MCF 10A (cell line): ENCODE results near the gene RHBDL1. TPM values are rescaled to one million over a fixed set of nuclear protein-coding genes. Genes with fewer than 3 reads are reported as not detected.

Experiments used
- BruUV-seq: library from RNA; stranded (reverse); fragments of 400-500 nt; replicated peaks from 2 replicates; lab custom pipeline; 2021; lab: Mats Ljungman, UMichigan
- CTCF ChIA-PET: fragments of 300-600 bp; sonication (Branson Sonifier 250); formaldehyde crosslinking; extraction: SDS; loops from one replicate; lab custom pipeline; 2021; ENCODE audit warnings: antibody characterized with exemption, inconsistent platforms; lab: Yijun Ruan, JAX
- POLR2A ChIA-PET: fragments of 300-600, 350-650 bp; sonication (Branson Sonifier 250); formaldehyde crosslinking; extraction: SDS; loops from one replicate; lab custom pipeline; 2020; ENCODE audit warnings: antibody characterized with exemption, inconsistent platforms; lab: Yijun Ruan, JAX
- DNase-seq: peaks from one replicate; pipeline ENCODE4 v3.0.0-alpha.2; 2018; ENCODE audit not compliant: unreplicated experiment
- H3K27ac Mint-ChIP-seq: one replicate; pipeline ENCODE4 v1.8.0; 2022; ENCODE audit warnings: mild to moderate bottlenecking, low read depth, mixed read lengths; ENCODE audit not compliant: unreplicated experiment
- H3K27me3 Mint-ChIP-seq: one replicate; pipeline ENCODE4 v1.8.0; 2022; ENCODE audit warnings: mixed read lengths; ENCODE audit not compliant: insufficient read depth, unreplicated experiment
- H3K36me3 Mint-ChIP-seq: one replicate; pipeline ENCODE4 v1.8.0; 2022; ENCODE audit warnings: mild to moderate bottlenecking, moderate library complexity, mixed read lengths; ENCODE audit not compliant: insufficient read depth, unreplicated experiment
- H3K4me1 Mint-ChIP-seq: one replicate; pipeline ENCODE4 v1.8.0; 2022; ENCODE audit warnings: mixed read lengths; ENCODE audit not compliant: insufficient read depth, unreplicated experiment
- H3K4me3 Mint-ChIP-seq: one replicate; pipeline ENCODE4 v1.8.0; 2022; ENCODE audit warnings: mild to moderate bottlenecking, moderate library complexity, mixed read lengths; ENCODE audit not compliant: unreplicated experiment
- H3K9me3 Mint-ChIP-seq: one replicate; pipeline ENCODE4 v1.8.0; 2022; ENCODE audit warnings: mixed read lengths; ENCODE audit not compliant: unreplicated experiment
- intact Hi-C: fragments of 100-400 bp; cut with micrococcal nuclease; formaldehyde crosslinking; loops from 2 replicates; pipeline ENCODE4 v1.14.1; 2022
- total RNA-seq: library from RNA; stranded (reverse); gene quantifications from 2 replicates; pipeline ENCODE4 v1.2.3, GENCODE V29; 2022
- TF ChIP-seq, protein P1 (sequence below): fragments of 200-600 bp; IDR thresholded peaks from one replicate; pipeline ENCODE4 v1.8.0; 2022; ENCODE audit warnings: antibody characterized with exemption, mild to moderate bottlenecking; ENCODE audit not compliant: unreplicated experiment

The RHBDL1 gene
- total RNA-seq, 1 experiment from 2014 or later, result 3.0 TPM

DNA sequence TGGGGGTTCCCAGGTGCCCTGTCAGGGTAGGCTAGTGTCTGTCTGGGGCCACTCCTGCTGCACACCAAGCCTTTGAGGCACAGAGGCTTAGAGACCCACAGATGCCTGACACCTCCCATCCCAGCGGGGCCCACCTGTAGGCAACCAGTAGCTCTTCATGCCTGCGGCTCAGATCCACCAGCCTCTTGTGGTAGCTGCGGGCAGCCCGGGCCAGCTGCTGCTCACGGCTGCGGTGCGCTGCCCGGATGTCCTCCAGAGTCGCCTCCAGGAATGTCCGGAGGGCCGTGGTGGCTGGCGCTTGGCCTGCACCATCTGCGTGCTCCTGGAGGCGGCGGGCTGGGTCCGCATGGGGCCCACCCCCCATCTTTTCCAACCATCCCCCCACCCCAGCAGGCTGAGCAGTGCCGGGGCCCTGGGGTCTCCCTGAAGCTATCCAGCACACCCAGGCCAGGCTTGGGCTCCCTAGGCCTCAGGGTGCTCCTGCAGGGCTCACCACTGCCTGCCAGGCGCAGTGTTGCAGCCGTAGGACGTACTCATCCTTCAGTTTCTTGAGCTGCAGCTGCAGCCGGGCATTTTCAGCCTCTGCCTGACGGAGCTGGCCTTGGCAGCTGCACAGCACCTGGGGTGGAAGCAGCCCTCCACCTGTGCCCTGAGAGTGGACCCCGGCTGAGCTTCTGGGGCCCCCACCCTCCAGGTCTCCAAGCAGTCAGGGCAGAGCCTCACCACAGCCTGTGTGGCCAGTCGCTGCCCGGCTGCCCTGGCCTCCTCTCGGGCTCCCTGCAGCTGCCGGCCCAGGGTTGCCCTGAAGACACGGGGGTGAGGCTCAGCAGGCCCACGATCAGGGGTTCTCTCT, 48.9 kb downstream of the RHBDL1 start:
- POLR2A ChIA-PET, result interaction anchor here (0.6 to 9.6 kb wide), 9 partner anchors 11 to 656 kb away, joined by 3 to 124 read pairs (median 6); partner anchors contain the start of genes CIAO3, METRN, METTL26 and STUB1
- Mint-ChIP-seq H3K36me3 (peaks cover 38% of the 10 kb centered on the region), H3K27ac (no peak overlapping the region), H3K4me3 (no peak overlapping the region), H3K27me3 (no peaks in the 10 kb centered on the region), H3K9me3 (no peaks in the 10 kb centered on the region), H3K4me1 (no peaks in the 10 kb centered on the region)
- CTCF ChIA-PET, result interaction anchor here (0.7 to 2.3 kb wide), 4 partner anchors 12 to 60 kb away, joined by 3 to 9 read pairs (median 5); no protein-coding TSS in a partner anchor
- no TSS peak for BruUV-seq
- no peak for DNase-seq
- intact Hi-C loops, result loop anchor here (5.0 kb wide), 1 partner anchor 63 kb away; the partner anchor contains the start of genes CHTF18 and RPUSD1
- TF ChIP-seq, protein P1, sequence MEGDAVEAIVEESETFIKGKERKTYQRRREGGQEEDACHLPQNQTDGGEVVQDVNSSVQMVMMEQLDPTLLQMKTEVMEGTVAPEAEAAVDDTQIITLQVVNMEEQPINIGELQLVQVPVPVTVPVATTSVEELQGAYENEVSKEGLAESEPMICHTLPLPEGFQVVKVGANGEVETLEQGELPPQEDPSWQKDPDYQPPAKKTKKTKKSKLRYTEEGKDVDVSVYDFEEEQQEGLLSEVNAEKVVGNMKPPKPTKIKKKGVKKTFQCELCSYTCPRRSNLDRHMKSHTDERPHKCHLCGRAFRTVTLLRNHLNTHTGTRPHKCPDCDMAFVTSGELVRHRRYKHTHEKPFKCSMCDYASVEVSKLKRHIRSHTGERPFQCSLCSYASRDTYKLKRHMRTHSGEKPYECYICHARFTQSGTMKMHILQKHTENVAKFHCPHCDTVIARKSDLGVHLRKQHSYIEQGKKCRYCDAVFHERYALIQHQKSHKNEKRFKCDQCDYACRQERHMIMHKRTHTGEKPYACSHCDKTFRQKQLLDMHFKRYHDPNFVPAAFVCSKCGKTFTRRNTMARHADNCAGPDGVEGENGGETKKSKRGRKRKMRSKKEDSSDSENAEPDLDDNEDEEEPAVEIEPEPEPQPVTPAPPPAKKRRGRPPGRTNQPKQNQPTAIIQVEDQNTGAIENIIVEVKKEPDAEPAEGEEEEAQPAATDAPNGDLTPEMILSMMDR, result no peak

- intact Hi-C loops, result loop anchor here (5.0 kb wide), 1 partner anchor 62 kb away; the partner anchor contains the start of genes CHTF18 and RPUSD1
- H3K27me3 Mint-ChIP-seq, result no peaks in the 10 kb centered on the region
- ChIA-PET CTCF (interaction anchor here (0.8 to 2.3 kb wide), 4 partner anchors 13 to 378 kb away, joined by 3 to 9 read pairs (median 5); no protein-coding TSS in a partner anchor), POLR2A (interaction anchor here (1.2 to 9.6 kb wide), 7 partner anchors 11 to 89 kb away, joined by 3 to 124 read pairs (median 6); partner anchors contain the start of genes CIAO3, METRN, METTL26 and STUB1)
- BruUV-seq, result no TSS peak
- peaks cover 38% of the 10 kb centered on the region for H3K36me3 Mint-ChIP-seq
- DNase-seq, result no peak
- H3K4me1 Mint-ChIP-seq, result no peaks in the 10 kb centered on the region
- no peak overlapping the region for H3K4me3 Mint-ChIP-seq
- TF ChIP-seq, protein P1, result no peak
- H3K9me3 Mint-ChIP-seq, result no peaks in the 10 kb centered on the region
- no peak overlapping the region for H3K27ac Mint-ChIP-seq
These were observed 49.5 kb downstream of the RHBDL1 start for GRCh38 chr16:725041-725376.

DNA sequence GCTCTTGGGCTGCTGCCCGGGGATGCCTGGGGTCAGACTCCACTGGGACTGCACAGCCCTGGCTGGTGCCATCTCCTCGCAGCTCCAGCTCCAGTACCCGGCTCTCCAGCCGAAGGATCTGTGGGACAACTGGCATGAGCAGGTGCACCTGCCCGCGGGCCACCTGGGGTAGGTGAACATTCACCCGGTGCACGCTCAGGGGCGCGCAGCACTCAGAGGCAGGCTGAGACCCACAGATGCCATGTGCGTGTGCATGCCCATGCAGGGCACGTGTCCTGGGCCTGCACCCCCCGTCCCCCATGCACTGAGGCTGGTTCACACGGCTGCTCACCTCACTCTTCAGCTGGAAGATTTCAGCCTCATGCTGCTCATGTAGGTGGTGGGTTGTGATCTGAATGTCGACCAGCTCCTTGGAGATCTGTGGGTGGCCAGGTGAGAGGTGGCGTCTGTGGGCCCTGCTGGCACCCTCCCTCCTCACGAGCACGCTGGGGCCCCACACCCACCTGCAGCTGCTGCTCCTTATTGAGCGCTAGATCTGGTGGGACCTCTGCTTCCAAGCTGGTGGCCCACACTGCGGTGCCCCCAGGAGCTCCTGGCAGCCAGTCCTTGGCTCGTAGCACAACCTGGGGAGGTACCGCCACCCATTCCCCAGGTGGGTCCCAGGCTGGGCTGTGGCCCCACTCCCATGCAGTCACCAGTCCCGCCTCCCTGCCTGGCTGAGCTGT, 50.2 kb downstream of the RHBDL1 start:
- peak overlapping the region; percentile 65 for H3K4me3 Mint-ChIP-seq
- BruUV-seq, result no TSS peak
- TF ChIP-seq, protein P1, result no peak
- no peaks in the 10 kb centered on the region for H3K9me3 Mint-ChIP-seq
- peaks cover 37% of the 10 kb centered on the region for H3K36me3 Mint-ChIP-seq
- no peaks in the 10 kb centered on the region for H3K27me3 Mint-ChIP-seq
- intact Hi-C loops, result loop anchor here (5.0 kb wide), 1 partner anchor 62 kb away; the partner anchor contains the start of genes CHTF18 and RPUSD1
- ChIA-PET CTCF (interaction anchor here (0.6 to 2.3 kb wide), 9 partner anchors 10 to 377 kb away, joined by 3 to 9 read pairs (median 3); no protein-coding TSS in a partner anchor), POLR2A (interaction anchor here (0.5 to 9.6 kb wide), 14 partner anchors 12 to 89 kb away, joined by 3 to 124 read pairs (median 4); partner anchors contain the start of genes CIAO3, METRN, METTL26 and MSLN)
- H3K4me1 Mint-ChIP-seq, result no peaks in the 10 kb centered on the region
- DNase-seq, result no peak
- no peak overlapping the region for H3K27ac Mint-ChIP-seq
